K562 (cell line): ENCODE results near the gene ALDH16A1. TPM values are rescaled to one million over a fixed set of nuclear protein-coding genes. Genes with fewer than 3 reads are reported as not detected.

Experiments used
- ATAC-seq: fragments of 200-7000 bp; cut with Tn5 transposase; 3 replicates; pipeline ENCODE4 v1.9.1; 2020; ENCODE audit warnings: moderate library complexity
- BruUV-seq: library from RNA; stranded (reverse); fragments of 400-500 nt; replicated peaks from 2 replicates; lab custom pipeline; 2021; lab: Mats Ljungman, UMichigan
- CTCF ChIA-PET: fragments of 300-600 bp; formaldehyde crosslinking; extraction: SDS; loops from one replicate; lab custom pipeline; 2021; ENCODE audit warnings: low intra/inter-chr PET ratio; lab: Yijun Ruan, JAX
- POLR2A ChIA-PET: fragments of 300-600, 350-650 bp; sonication (Branson Sonifier 250); formaldehyde crosslinking; extraction: SDS; loops from one replicate; lab custom pipeline; 2021; ENCODE audit warnings: antibody characterized with exemption, inconsistent platforms; lab: Yijun Ruan, JAX
- DNase-seq, 4 experiments: peaks; one replicate each; pipeline versions ENCODE4 v3.0.0 to v3.0.0-alpha.2; 2011 to 2018; ENCODE audit warnings: low spot score in 3 of 4, mixed read lengths in 3 of 4; ENCODE audit errors: extremely low read depth in 1 of 4
- FAIRE-seq: peaks from 2 replicates; lab custom pipeline; 2011; peaks lifted over from hg19 to GRCh38; lab: Jason Lieb, UNC
- H2AFZ ChIP-seq: 2 replicates; pipeline ENCODE4 v1.6.0; 2011; ENCODE audit warnings: low read depth, low read length, control low read depth, inconsistent platforms
- H3K27ac ChIP-seq: fragments of 200-600 bp; 3 replicates; pipeline ENCODE4 v1.8.0; 2011; ENCODE audit warnings: low read depth, mild to moderate bottlenecking, control low read depth, inconsistent platforms, low read length, moderate library complexity, mixed read lengths; ENCODE audit errors: extremely low read depth
- H3K27me3 ChIP-seq, 2 experiments: fragments of 300-600 bp in 1 of 2; 2 replicates in 1 of 2; 3 replicates in 1 of 2; pipeline versions ENCODE4 v1.6.0 to v1.8.0; 2011; ENCODE audit warnings: inconsistent platforms in 2 of 2, low read length in 2 of 2, mild to moderate bottlenecking in 1 of 2, mixed read lengths in 1 of 2, moderate library complexity in 1 of 2; ENCODE audit not compliant: control insufficient read depth in 2 of 2, insufficient read depth in 2 of 2
- H3K36me3 ChIP-seq: fragments of 300-600 bp; 3 replicates; pipeline ENCODE4 v1.8.0; 2011; ENCODE audit warnings: mild to moderate bottlenecking, low read length, inconsistent platforms; ENCODE audit not compliant: control insufficient read depth, insufficient read depth
- H3K4me1 ChIP-seq, 2 experiments: fragments of 200-600 bp in 1 of 2; replicated peaks in 1 of 2; 2 replicates in 1 of 2; 3 replicates in 1 of 2; pipeline versions ENCODE4 v1.5.1 to v1.8.0; 2011; ENCODE audit warnings: inconsistent platforms in 2 of 2, low read length in 2 of 2, mild to moderate bottlenecking in 1 of 2, mixed read lengths in 1 of 2, moderate library complexity in 1 of 2; ENCODE audit not compliant: control insufficient read depth in 2 of 2, insufficient read depth in 2 of 2
- H3K4me2 ChIP-seq: 2 replicates; pipeline ENCODE4 v1.6.1; 2011; ENCODE audit warnings: low read length, control low read depth, inconsistent platforms, mixed read lengths; ENCODE audit not compliant: insufficient read depth
- H3K4me3 ChIP-seq: fragments of 200-600 bp; sonication (generic), shearing (Covaris generic); 2 replicates; pipeline ENCODE4 v1.5.1; 2016; ENCODE audit warnings: control low read depth, inconsistent platforms
- H3K79me2 ChIP-seq: fragments of 200-600 bp; 3 replicates; pipeline ENCODE4 v1.8.0; 2011; ENCODE audit warnings: low read length, inconsistent platforms; ENCODE audit not compliant: control insufficient read depth, insufficient read depth
- H3K9ac ChIP-seq, 2 experiments: 2 replicates each; pipeline versions ENCODE4 v1.6.0 to v1.6.1; 2011; ENCODE audit warnings: low read depth in 2 of 2, low read length in 2 of 2, control low read depth in 1 of 2, inconsistent platforms in 1 of 2, mild to moderate bottlenecking in 1 of 2, mixed read lengths in 1 of 2; ENCODE audit not compliant: insufficient read depth in 1 of 2
- H3K9me1 ChIP-seq: one replicate; pipeline ENCODE4 v1.6.0; 2011; ENCODE audit warnings: inconsistent platforms, mild to moderate bottlenecking, low read length, moderate library complexity; ENCODE audit not compliant: control insufficient read depth, insufficient read depth
- H3K9me3 ChIP-seq: replicated peaks from 2 replicates; pipeline ENCODE4 v1.5.1; 2011; ENCODE audit warnings: low read depth, low read length, inconsistent platforms; ENCODE audit not compliant: control insufficient read depth, insufficient read depth
- H4K20me1 ChIP-seq: replicated peaks from 2 replicates; pipeline ENCODE4 v1.6.1; 2011; ENCODE audit warnings: low read length, inconsistent platforms, mixed read lengths; ENCODE audit not compliant: control insufficient read depth, insufficient read depth
- ADNP ChIP-seq: fragments of 200-800 bp; sonication (Bioruptor generic); IDR thresholded peaks from 2 replicates; pipeline ENCODE4 v1.6.1; 2016; ENCODE audit warnings: missing genetic modification characterization, missing compliant biosample characterization
- ARHGAP35 ChIP-seq: fragments of 450-650 bp; IDR thresholded peaks from 2 replicates; pipeline ENCODE4 v1.6.1; 2018; ENCODE audit not compliant: partially characterized antibody
- ATF2 ChIP-seq: sonication (generic); formaldehyde crosslinking; IDR thresholded peaks from 2 replicates; pipeline ENCODE4 v1.8.1; 2022; ENCODE audit warnings: missing genetic modification reagents
- BCOR ChIP-seq: fragments of 450-650 bp; IDR thresholded peaks from 2 replicates; pipeline ENCODE4 v1.6.1; 2016
- CBX3 ChIP-seq, 2 experiments: IDR thresholded peaks; 1 replicate in 1 of 2; 2 replicates in 1 of 2; pipeline ENCODE4 v1.6.1; 2012; ENCODE audit warnings: inconsistent platforms in 2 of 2, low read length in 2 of 2, borderline replicate concordance in 1 of 2, control low read depth in 1 of 2
- CEBPG ChIP-seq, 3 experiments: fragments of 200-800 bp in 1 of 3; sonication (Bioruptor generic) in 1 of 3; sonication (generic) in 1 of 3; formaldehyde crosslinking in 1 of 3; IDR thresholded peaks in 2 of 3; conservative IDR thresholded peaks in 1 of 3; 2 replicates each; pipeline versions ENCODE4 v1.6.1 to v1.8.0; 2016 to 2022; ENCODE audit warnings: missing compliant biosample characterization in 2 of 3, missing genetic modification characterization in 2 of 3, mild to moderate bottlenecking in 1 of 3, missing genetic modification reagents in 1 of 3
- CREB3 ChIP-seq: fragments of 450-650 bp; conservative IDR thresholded peaks from 2 replicates; pipeline ENCODE4 v1.6.1; 2016; ENCODE audit warnings: missing genetic modification characterization, low read depth, mild to moderate bottlenecking, missing compliant biosample characterization, moderate library complexity
- DIDO1 ChIP-seq: fragments of 450-650 bp; IDR thresholded peaks from 2 replicates; pipeline ENCODE4 v1.6.1; 2016; ENCODE audit warnings: low read depth, missing biosample characterization, missing genetic modification characterization
- GABPB2 ChIP-seq: fragments of 250-450 bp; sonication (Bioruptor Pico); conservative IDR thresholded peaks from 2 replicates; pipeline ENCODE4 v1.5.1; 2021; ENCODE audit warnings: mild to moderate bottlenecking
- PKNOX1 ChIP-seq: fragments of 450-650 bp; IDR thresholded peaks from 2 replicates; pipeline ENCODE4 v1.6.1; 2016
- POLR2AphosphoS5 ChIP-seq: IDR thresholded peaks from 2 replicates; pipeline ENCODE4 v1.6.1; 2011; ENCODE audit warnings: mild to moderate bottlenecking, low read depth, low read length, moderate library complexity; ENCODE audit not compliant: control insufficient read depth, insufficient read depth
- RBBP5 ChIP-seq: fragments of 200-600 bp; sonication (generic); IDR thresholded peaks from 2 replicates; pipeline ENCODE4 v1.6.1; 2012; ENCODE audit warnings: borderline replicate concordance, mild to moderate bottlenecking, low read length, control low read depth, inconsistent platforms; ENCODE audit not compliant: insufficient read depth, poor library complexity, severe bottlenecking
- RCOR1 ChIP-seq, 2 experiments: IDR thresholded peaks; 2 replicates each; pipeline ENCODE4 v1.6.1; 2012; ENCODE audit warnings: low read depth in 2 of 2, low read length in 2 of 2, borderline replicate concordance in 1 of 2, improper control_type of control experiment in 1 of 2
- SMC3 ChIP-seq: conservative IDR thresholded peaks from 2 replicates; pipeline ENCODE4 v1.6.1; 2011; ENCODE audit warnings: low read depth, low read length, improper control_type of control experiment; ENCODE audit not compliant: insufficient read depth
- STAG1 ChIP-seq: sonication (generic); formaldehyde crosslinking; IDR thresholded peaks from 2 replicates; pipeline ENCODE4 v1.5.0; 2020; ENCODE audit warnings: missing genetic modification reagents, borderline replicate concordance
- STAT5A ChIP-seq: IDR thresholded peaks from 2 replicates; pipeline ENCODE4 v1.6.1; 2012; ENCODE audit warnings: low read length, inconsistent platforms, borderline replicate concordance
- TRIM24 ChIP-seq, 2 experiments: fragments of 450-650 bp; IDR thresholded peaks; 2 replicates each; pipeline ENCODE4 v1.6.1; 2016
- ZC3H4 ChIP-seq: sonication (generic); formaldehyde crosslinking; IDR thresholded peaks from 2 replicates; pipeline ENCODE4 v1.9.0; 2021; ENCODE audit warnings: missing genetic modification reagents, borderline replicate concordance
- ZNF41 ChIP-seq: fragments of 250-450 bp; sonication (Bioruptor Pico); conservative IDR thresholded peaks from 2 replicates; pipeline ENCODE4 v1.4.0; 2020; ENCODE audit warnings: mild to moderate bottlenecking
- ZNF696 ChIP-seq: fragments of 250-450 bp; sonication (Bioruptor Pico); conservative IDR thresholded peaks from 2 replicates; pipeline ENCODE4 v1.4.0; 2020; ENCODE audit warnings: mild to moderate bottlenecking, moderate library complexity
- whole genome bisulfite sequencing: fragments of 100-300 bp; shearing (Covaris generic); methylation state at CpG from one replicate; pipeline ENCODE4 v1.1.6; 2016; ENCODE audit warnings: low coverage, mixed read lengths; ENCODE audit not compliant: insufficient coverage; ENCODE audit errors: missing lambda C conversion rate; 5-methylcytosine and 5-hydroxymethylcytosine counted together
- in situ Hi-C: fragments of 300-500 bp; cut with MboI; formaldehyde crosslinking; loops from 4 replicates; pipeline ENCODE4 v1.15.0; 2018; ENCODE audit warnings: inconsistent platforms, mixed read lengths
- intact Hi-C: fragments of 100-400 bp; cut with micrococcal nuclease; formaldehyde crosslinking; loops from 2 replicates; pipeline ENCODE4 v1.14.2; 2022
- polyA plus RNA-seq, 8 experiments: library from polyadenylated mRNA; depleted of rRNA in 4 of 8; stranded (reverse) in 5 of 8; unstranded in 3 of 8; fragments of >200 nt; fragmentation: Nextera tagmentation in 2 of 8; fragmentation: Illumina TruSeq in 1 of 8; extraction: Ambion mirVana in 2 of 8; extraction: Trizol in 1 of 8; gene quantifications; 2 replicates each; pipeline versions ENCODE4 v1.2.1 to v1.2.3, GENCODE V29; 2011 to 2014; ENCODE audit warnings: inconsistent platforms in 1 of 8, missing spikeins in 1 of 8
- total RNA-seq, 7 experiments: library from RNA; depleted of rRNA in 6 of 7; stranded (reverse); fragments of >200 nt in 6 of 7; fragmentation: Illumina TruSeq in 2 of 7; extraction: Trizol in 2 of 7; gene quantifications; 2 replicates each; pipeline versions ENCODE4 v1.2.1 to v1.2.3, GENCODE V29; 2011 to 2021; ENCODE audit warnings: low replicate concordance in 1 of 7

The ALDH16A1 gene
- total and polyA plus RNA-seq, 9 of the 15 experiments (the other 6 are each of a cell fraction or from before 2014, with no cell fraction given): 2.2 to 52.2 (median 7.6) TPM

GRCh38 chr19:49418511-49418910, 34.5 kb upstream of the ALDH16A1 start:
- TF ChIP-seq ATF2 (CRISPR knock-in tag) (no peak), ZNF41 (CRISPR knock-in tag) (no peak), CBX3 (IDR thresholded peaks at IDR 0.05; ENCODE audit: borderline replicate concordance in 1 of 2, low read length in 2 of 2) (no peak), STAT5A (no peak), PKNOX1 (no peak), BCOR (no peak), ZNF696 (no peak), RCOR1 (IDR thresholded peaks at IDR 0.05; ENCODE audit: borderline replicate concordance in 1 of 2, low read depth in 2 of 2, low read length in 2 of 2) (no peak), DIDO1 (tag) (no peak), CREB3 (tag) (no peak), STAG1 (no peak), POLR2AphosphoS5 (no peak), ARHGAP35 (no peak), CEBPG (CRISPR knock-in tag; IDR thresholded peaks at IDR 0.05) (no peak), CEBPG (tag; conservative IDR thresholded peaks at IDR 0.05 in 1 of 2, IDR thresholded peaks at IDR 0.05 in 1 of 2) (no peak), RBBP5 (no peak), TRIM24 (IDR thresholded peaks at IDR 0.05) (no peak), GABPB2 (no peak), SMC3 (no peak), ZC3H4 (CRISPR knock-in tag) (no peak), ADNP (tag) (no peak)
- Histone ChIP-seq H3K9ac (no peak overlapping the region), H3K27ac (no peak overlapping the region), H3K4me2 (no peak overlapping the region), H3K4me3 (no peak overlapping the region), H3K36me3 (no peaks in the 10 kb centered on the region), H3K4me1 (peaks cover 39 to 51% of the 10 kb centered on the region in 2 experiments), H3K79me2 (no peaks in the 10 kb centered on the region), H3K9me3 (no peaks in the 10 kb centered on the region), H4K20me1 (no peaks in the 10 kb centered on the region), H3K27me3 (no peaks in the 10 kb centered on the region), H3K9me1 (no peaks in the 10 kb centered on the region), H2AFZ (no peak overlapping the region)
- in situ Hi-C loops (no loop called here), intact Hi-C loops (no loop called here)
- 29% methylated on average over 5 of the region's 5 CpGs for WGBS
- BruUV-seq: no TSS peak
- FAIRE-seq (no peak), DNase-seq (no peak), ATAC-seq (no peak)
- ChIA-PET CTCF (no interaction called here), POLR2A (interaction anchor here (0.7 to 3.0 kb wide), 2 partner anchors 10 to 997 kb away, joined by 3 to 14 read pairs; no protein-coding TSS in a partner anchor)
